ENCODE measurements around the gene PAK6.

PAK6 gene

GRCh38 chr15:40310993-40311392 is 72.1 kb downstream of the PAK6 start:
- DNase-seq (ENCODE audit: low spot score), result no peak

GRCh38 chr15:40312370-40313158 is 73.7 kb downstream of the PAK6 start:
- no peak for DNase-seq (ENCODE audit: low spot score)

- peak; percentile 61 for DNase-seq (ENCODE audit: low spot score)
Measured at GRCh38 chr15:40313531-40314398, 74.9 kb downstream of the PAK6 start.

- peak; percentile 38 for DNase-seq (ENCODE audit: low spot score)
Measured at GRCh38 chr15:40314723-40315276, 75.9 kb downstream of the PAK6 start.

GRCh38 chr15:40316931-40317330 is 78.1 kb downstream of the PAK6 start:
- no peak for DNase-seq (ENCODE audit: low spot score)

GRCh38 chr15:40317580-40317979 is 78.7 kb downstream of the PAK6 start:
- no peak for DNase-seq (ENCODE audit: low spot score)

- no peak for DNase-seq (ENCODE audit: low spot score)
Measured at GRCh38 chr15:40320409-40320808, 81.5 kb downstream of the PAK6 start.

- DNase-seq (ENCODE audit: low spot score), result peak; percentile 70
Measured at GRCh38 chr15:40320931-40321371, 82.1 kb downstream of the PAK6 start.

GRCh38 chr15:40322531-40323238 is 83.8 kb downstream of the PAK6 start:
- DNase-seq (ENCODE audit: low spot score), result no peak

- DNase-seq (ENCODE audit: low spot score), result peak; percentile 96
Measured at GRCh38 chr15:40323239-40323952, 84.5 kb downstream of the PAK6 start, which contains the start of gene INAFM2. Gene INAFM2, plus strand, starts transcription at chr15:40323692. Its CDS starts 364 bp downstream, at chr15:40324056.

- DNase-seq (ENCODE audit: low spot score), result peak; percentile 31
Measured at GRCh38 chr15:40323953-40324937, 85.4 kb downstream of the PAK6 start.

- DNase-seq (ENCODE audit: low spot score), result no peak
Measured at GRCh38 chr15:40325188-40325587, 86.3 kb downstream of the PAK6 start.

GRCh38 chr15:40325700-40326099 is 86.8 kb downstream of the PAK6 start:
- no peak for DNase-seq (ENCODE audit: low spot score)

Data from kidney tubule cell (primary cell).